ENCODE measurements around the gene ASB10.

Gene ASB10

GRCh38 chr7:151168003-151168786 is 18.9 kb downstream of the ASB10 start:
- no peaks in the 10 kb centered on the region for H3K36me3 Mint-ChIP-seq (ENCODE audit: low read depth)
- no peaks in the 10 kb centered on the region for H3K9me3 Mint-ChIP-seq
- no peak overlapping the region for H3K27ac Mint-ChIP-seq
- H3K4me1 Mint-ChIP-seq (ENCODE audit: low read depth) = peaks cover 12% of the 10 kb centered on the region
- H3K4me3 Mint-ChIP-seq = peak overlapping the region; percentile 64
- peaks cover 47% of the 10 kb centered on the region for H3K27me3 Mint-ChIP-seq

GRCh38 chr7:151167197-151167961 is 19.7 kb downstream of the ASB10 start, which contains the start of gene GBX1:
Gene GBX1 (minus strand): TSS chr7:151167694. CDS start chr7:151167548, 146 bp downstream.
- Mint-ChIP-seq H3K4me1 (ENCODE audit: low read depth) (peaks cover 8% of the 10 kb centered on the region), H3K36me3 (ENCODE audit: low read depth) (no peaks in the 10 kb centered on the region), H3K27me3 (peaks cover 39% of the 10 kb centered on the region), H3K27ac (no peak within 1 kb of the TSS), H3K4me3 (peak within 1 kb of the TSS; percentile 64), H3K9me3 (no peaks in the 10 kb centered on the region)

- Mint-ChIP-seq H3K4me3 (peak overlapping the region; percentile 45), H3K27me3 (peaks cover 34% of the 10 kb centered on the region), H3K36me3 (ENCODE audit: low read depth) (no peaks in the 10 kb centered on the region), H3K9me3 (no peaks in the 10 kb centered on the region), H3K4me1 (ENCODE audit: low read depth) (peaks cover 5% of the 10 kb centered on the region), H3K27ac (no peak overlapping the region)
These were observed 20.3 kb downstream of the ASB10 start for GRCh38 chr7:151166629-151167196.

- Mint-ChIP-seq H3K27me3 (peaks cover 10% of the 10 kb centered on the region), H3K4me1 (ENCODE audit: low read depth) (no peaks in the 10 kb centered on the region), H3K9me3 (no peaks in the 10 kb centered on the region), H3K36me3 (ENCODE audit: low read depth) (no peaks in the 10 kb centered on the region), H3K27ac (no peak overlapping the region), H3K4me3 (no peak overlapping the region)
These were observed 25.3 kb downstream of the ASB10 start for GRCh38 chr7:151161757-151162156.

- H3K36me3 Mint-ChIP-seq (ENCODE audit: low read depth) = no peaks in the 10 kb centered on the region
- no peak overlapping the region for H3K27ac Mint-ChIP-seq
These were observed 29.3 kb downstream of the ASB10 start for GRCh38 chr7:151157645-151158329.

GRCh38 chr7:151152643-151153513 is 34.2 kb downstream of the ASB10 start:
- Mint-ChIP-seq H3K4me3 (no peak overlapping the region), H3K27me3 (peaks cover 22% of the 10 kb centered on the region), H3K9me3 (no peaks in the 10 kb centered on the region), H3K36me3 (ENCODE audit: low read depth) (no peaks in the 10 kb centered on the region), H3K27ac (no peak overlapping the region), H3K4me1 (ENCODE audit: low read depth) (no peaks in the 10 kb centered on the region)

More at GRCh38 chr7:151157645-151158329, 29.3 kb downstream of the ASB10 start:
- Mint-ChIP-seq H3K4me3 (no peak overlapping the region), H3K9me3 (no peaks in the 10 kb centered on the region), H3K4me1 (ENCODE audit: low read depth) (no peaks in the 10 kb centered on the region), H3K27me3 (peaks cover 22% of the 10 kb centered on the region)

- H3K27me3 Mint-ChIP-seq = peaks cover 16% of the 10 kb centered on the region
These were observed 36.7 kb downstream of the ASB10 start for GRCh38 chr7:151150388-151150787.

GRCh38 chr7:151148319-151149259 is 38.5 kb downstream of the ASB10 start:
- H3K27ac Mint-ChIP-seq = no peak overlapping the region
- no peak overlapping the region for H3K4me3 Mint-ChIP-seq
- no peaks in the 10 kb centered on the region for H3K4me1 Mint-ChIP-seq (ENCODE audit: low read depth)
- H3K9me3 Mint-ChIP-seq = no peaks in the 10 kb centered on the region
- H3K27me3 Mint-ChIP-seq = peaks cover 8% of the 10 kb centered on the region
- peaks cover 4% of the 10 kb centered on the region for H3K36me3 Mint-ChIP-seq (ENCODE audit: low read depth)

More at GRCh38 chr7:151150388-151150787, 36.7 kb downstream of the ASB10 start:
- no peak overlapping the region for H3K27ac Mint-ChIP-seq
- H3K4me1 Mint-ChIP-seq (ENCODE audit: low read depth) = no peaks in the 10 kb centered on the region
- no peak overlapping the region for H3K4me3 Mint-ChIP-seq
- no peaks in the 10 kb centered on the region for H3K36me3 Mint-ChIP-seq (ENCODE audit: low read depth)
- no peaks in the 10 kb centered on the region for H3K9me3 Mint-ChIP-seq

- Mint-ChIP-seq H3K36me3 (ENCODE audit: low read depth) (peaks cover 4% of the 10 kb centered on the region), H3K4me3 (no peak overlapping the region), H3K9me3 (no peaks in the 10 kb centered on the region), H3K27ac (no peak overlapping the region), H3K4me1 (ENCODE audit: low read depth) (no peaks in the 10 kb centered on the region), H3K27me3 (peaks cover 8% of the 10 kb centered on the region)
These were observed 40.3 kb downstream of the ASB10 start for GRCh38 chr7:151146761-151147160.

- no peak overlapping the region for H3K4me3 Mint-ChIP-seq
- H3K4me1 Mint-ChIP-seq (ENCODE audit: low read depth) = no peaks in the 10 kb centered on the region
- peaks cover 8% of the 10 kb centered on the region for H3K27me3 Mint-ChIP-seq
- no peak overlapping the region for H3K27ac Mint-ChIP-seq
- no peaks in the 10 kb centered on the region for H3K9me3 Mint-ChIP-seq
- peaks cover 4% of the 10 kb centered on the region for H3K36me3 Mint-ChIP-seq (ENCODE audit: low read depth)
These were observed 42.7 kb downstream of the ASB10 start for GRCh38 chr7:151144387-151144786.

GRCh38 chr7:151143261-151144015 is 43.6 kb downstream of the ASB10 start:
- no peaks in the 10 kb centered on the region for H3K9me3 Mint-ChIP-seq
- H3K36me3 Mint-ChIP-seq (ENCODE audit: low read depth) = peaks cover 4% of the 10 kb centered on the region
- no peaks in the 10 kb centered on the region for H3K4me1 Mint-ChIP-seq (ENCODE audit: low read depth)
- no peak overlapping the region for H3K27ac Mint-ChIP-seq
- peaks cover 5% of the 10 kb centered on the region for H3K27me3 Mint-ChIP-seq
- H3K4me3 Mint-ChIP-seq = no peak overlapping the region

- Mint-ChIP-seq H3K27me3 (peaks cover 5% of the 10 kb centered on the region), H3K36me3 (ENCODE audit: low read depth) (peaks cover 4% of the 10 kb centered on the region), H3K27ac (no peak overlapping the region)
These were observed 44.4 kb downstream of the ASB10 start for GRCh38 chr7:151142686-151143040.

More at GRCh38 chr7:151142686-151143040, 44.4 kb downstream of the ASB10 start:
- no peaks in the 10 kb centered on the region for H3K9me3 Mint-ChIP-seq
- no peak overlapping the region for H3K4me3 Mint-ChIP-seq
- H3K4me1 Mint-ChIP-seq (ENCODE audit: low read depth) = no peaks in the 10 kb centered on the region
